KMS-11 (cell line): ENCODE data around the gene CD200.

ENCODE experiments used
- H2AFZ ChIP-seq: fragments of 200-600 bp; sonication (generic); 2 replicates; pipeline ENCODE4 v1.6.1; 2016; ENCODE audit warnings: antibody characterized with exemption, mixed run types, low read depth
- H3K27ac ChIP-seq: fragments of 200-600 bp; sonication (generic); 2 replicates; pipeline ENCODE4 v1.6.1; 2016; ENCODE audit warnings: mild to moderate bottlenecking, mixed run types
- H3K27me3 ChIP-seq: fragments of 200-600 bp; sonication (generic); 2 replicates; pipeline ENCODE4 v1.6.1; 2017; ENCODE audit warnings: mild to moderate bottlenecking, low read depth, mixed run types, moderate library complexity; ENCODE audit not compliant: insufficient read depth
- H3K36me3 ChIP-seq: fragments of 200-600 bp; sonication (generic); 2 replicates; pipeline ENCODE4 v1.6.1; 2017; ENCODE audit warnings: mild to moderate bottlenecking, mixed run types; ENCODE audit not compliant: insufficient read depth
- H3K4me1 ChIP-seq: fragments of 200-600 bp; sonication (generic); 2 replicates; pipeline ENCODE4 v1.6.1; 2016; ENCODE audit warnings: mild to moderate bottlenecking, low read depth, mixed run types; ENCODE audit not compliant: poor library complexity, severe bottlenecking
- H3K4me2 ChIP-seq: fragments of 200-600 bp; sonication (generic); 2 replicates; pipeline ENCODE4 v1.7.0; 2016; ENCODE audit warnings: mild to moderate bottlenecking, mixed run types
- H3K4me3 ChIP-seq: fragments of 200-600 bp; sonication (generic); IDR thresholded peaks from 2 replicates; pipeline ENCODE4 v1.6.1; 2017; ENCODE audit warnings: low read depth, low read length, mixed read lengths; ENCODE audit not compliant: insufficient read depth
- H3K79me2 ChIP-seq: fragments of 200-600 bp; sonication (generic); 2 replicates; pipeline ENCODE4 v1.6.1; 2016; ENCODE audit warnings: low read depth, mixed run types; ENCODE audit not compliant: insufficient read depth
- H3K9ac ChIP-seq: fragments of 200-600 bp; sonication (generic); 2 replicates; pipeline ENCODE4 v1.6.1; 2016; ENCODE audit warnings: mild to moderate bottlenecking, mixed run types
- H4K20me1 ChIP-seq: fragments of 200-600 bp; sonication (generic); 2 replicates; pipeline ENCODE4 v1.6.1; 2016; ENCODE audit warnings: mild to moderate bottlenecking, mixed run types; ENCODE audit not compliant: insufficient read depth
- TF ChIP-seq, protein P1 (sequence below): fragments of 200-600 bp; sonication (generic); conservative IDR thresholded peaks from 2 replicates; pipeline ENCODE4 v1.6.1; 2017; ENCODE audit warnings: low read depth, mild to moderate bottlenecking, antibody characterized with exemption, low read length, moderate library complexity, mixed read lengths

The CD200 gene

GRCh38 chr3:112407888-112408702 is 75.1 kb downstream of the CD200 start:
- H3K27ac ChIP-seq = no peak overlapping the region
- no peak overlapping the region for H2AFZ ChIP-seq

DNA sequence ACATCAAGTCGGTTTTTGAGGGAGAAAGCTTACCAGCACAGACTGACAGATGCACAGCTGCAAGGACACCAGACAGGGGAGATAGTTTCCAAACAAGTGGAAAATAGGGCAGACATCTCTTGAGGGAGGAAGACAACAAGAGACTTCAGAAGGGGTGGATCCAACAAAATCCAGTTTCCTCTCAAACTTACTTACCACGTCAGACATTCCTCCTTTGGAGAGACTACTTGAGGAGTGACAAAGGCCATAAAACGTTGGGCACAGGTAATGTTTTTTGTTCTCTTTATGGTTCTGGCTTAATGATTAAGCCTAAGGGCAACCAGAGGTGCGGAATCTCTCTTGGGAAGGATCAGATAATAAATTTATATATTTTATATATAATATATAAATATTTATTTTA is 76.1 kb downstream of the CD200 start:
- H2AFZ ChIP-seq = no peak overlapping the region
- H3K9ac ChIP-seq = no peak overlapping the region
- H3K27me3 ChIP-seq = no peaks in the 10 kb centered on the region
- no peak overlapping the region for H3K4me3 ChIP-seq
- no peak overlapping the region for H3K4me2 ChIP-seq
- H3K36me3 ChIP-seq = no peaks in the 10 kb centered on the region
- H3K79me2 ChIP-seq = no peaks in the 10 kb centered on the region
- H3K4me1 ChIP-seq = peaks cover 8% of the 10 kb centered on the region
- no peak overlapping the region for H3K27ac ChIP-seq
- no peaks in the 10 kb centered on the region for H4K20me1 ChIP-seq
- TF ChIP-seq, protein P1, sequence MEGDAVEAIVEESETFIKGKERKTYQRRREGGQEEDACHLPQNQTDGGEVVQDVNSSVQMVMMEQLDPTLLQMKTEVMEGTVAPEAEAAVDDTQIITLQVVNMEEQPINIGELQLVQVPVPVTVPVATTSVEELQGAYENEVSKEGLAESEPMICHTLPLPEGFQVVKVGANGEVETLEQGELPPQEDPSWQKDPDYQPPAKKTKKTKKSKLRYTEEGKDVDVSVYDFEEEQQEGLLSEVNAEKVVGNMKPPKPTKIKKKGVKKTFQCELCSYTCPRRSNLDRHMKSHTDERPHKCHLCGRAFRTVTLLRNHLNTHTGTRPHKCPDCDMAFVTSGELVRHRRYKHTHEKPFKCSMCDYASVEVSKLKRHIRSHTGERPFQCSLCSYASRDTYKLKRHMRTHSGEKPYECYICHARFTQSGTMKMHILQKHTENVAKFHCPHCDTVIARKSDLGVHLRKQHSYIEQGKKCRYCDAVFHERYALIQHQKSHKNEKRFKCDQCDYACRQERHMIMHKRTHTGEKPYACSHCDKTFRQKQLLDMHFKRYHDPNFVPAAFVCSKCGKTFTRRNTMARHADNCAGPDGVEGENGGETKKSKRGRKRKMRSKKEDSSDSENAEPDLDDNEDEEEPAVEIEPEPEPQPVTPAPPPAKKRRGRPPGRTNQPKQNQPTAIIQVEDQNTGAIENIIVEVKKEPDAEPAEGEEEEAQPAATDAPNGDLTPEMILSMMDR = no peak

More at GRCh38 chr3:112407888-112408702, 75.1 kb downstream of the CD200 start:
- Histone ChIP-seq H3K4me2 (no peak overlapping the region), H3K79me2 (no peaks in the 10 kb centered on the region), H3K27me3 (no peaks in the 10 kb centered on the region), H3K4me3 (no peak overlapping the region), H3K36me3 (no peaks in the 10 kb centered on the region), H3K9ac (no peak overlapping the region), H4K20me1 (no peaks in the 10 kb centered on the region), H3K4me1 (peaks cover 8% of the 10 kb centered on the region)
- TF ChIP-seq, protein P1 = no peak

GRCh38 chr3:112411425-112411824 is 78.5 kb downstream of the CD200 start:
- peaks cover 8% of the 10 kb centered on the region for H3K4me1 ChIP-seq
- H2AFZ ChIP-seq = no peak overlapping the region
- H3K9ac ChIP-seq = no peak overlapping the region
- H3K4me3 ChIP-seq = no peak overlapping the region
- no peak overlapping the region for H3K4me2 ChIP-seq
- no peaks in the 10 kb centered on the region for H3K79me2 ChIP-seq
- H3K27me3 ChIP-seq = no peaks in the 10 kb centered on the region
- TF ChIP-seq, protein P1 = no peak
- H4K20me1 ChIP-seq = no peaks in the 10 kb centered on the region
- H3K27ac ChIP-seq = no peak overlapping the region
- no peaks in the 10 kb centered on the region for H3K36me3 ChIP-seq
